ENCODE data around the gene SYPL1. TPM values are rescaled to one million over a fixed set of nuclear protein-coding genes. Genes with fewer than 3 reads are reported as not detected.

SYPL1 gene
- total RNA-seq, 1 experiment from 2014 or later = 78.0 TPM

DNA sequence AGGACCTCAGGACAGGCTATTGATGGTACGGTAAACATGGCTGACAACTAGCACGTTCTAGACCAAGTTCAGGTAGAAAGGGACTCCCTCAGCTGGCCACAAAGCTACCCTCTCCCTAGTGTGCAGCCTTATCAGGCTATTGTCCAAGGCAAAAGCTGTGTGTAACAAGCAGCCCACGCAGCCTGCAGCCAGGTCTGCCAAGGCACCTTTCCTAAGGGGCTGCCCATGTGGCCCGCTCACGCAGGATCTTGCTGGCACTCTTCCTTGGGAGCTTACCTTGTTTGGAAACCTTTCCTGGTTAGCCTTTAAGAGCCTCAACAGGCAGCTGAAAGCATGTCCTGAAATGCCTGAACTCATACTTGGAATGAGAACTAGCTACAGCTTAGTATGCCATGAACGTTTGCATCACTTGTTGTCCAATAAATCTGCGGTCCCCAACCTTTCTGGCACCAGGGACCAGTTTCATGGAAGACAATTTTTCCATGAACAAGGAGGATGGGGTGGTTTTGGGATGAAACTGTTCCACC, 51.7 kb downstream of the SYPL1 start:
- H3K9ac ChIP-seq (ENCODE audit: low read length) = no peak overlapping the region
- RAD21 ChIA-PET (ENCODE audit: low non-redundant PET in 1 of 2, low total read pairs in 2 of 2, uncharacterized antibody in 2 of 2, unreplicated experiment in 2 of 2) = no interaction called here
- CTCF ChIA-PET = interaction anchor here (0.6 kb wide), 1 partner anchor 183 kb away, joined by 4 read pairs; no protein-coding TSS in a partner anchor
- no peak overlapping the region for H3K4me2 ChIP-seq (ENCODE audit: low read length)
- no peaks in the 10 kb centered on the region for H3K9me2 ChIP-seq (ENCODE audit: insufficient read depth)
- POLR2A ChIA-PET = no interaction called here
- DNase-seq (ENCODE audit: low read depth, low spot score) (no peak), ATAC-seq (no peak)
- intact Hi-C loops (cut with micrococcal nuclease) = no loop called here
- no peak overlapping the region for H2AFZ ChIP-seq (ENCODE audit: low read depth, low read length, poor library complexity, severe bottlenecking)
- no peaks in the 10 kb centered on the region for H3K79me2 ChIP-seq (ENCODE audit: insufficient read depth, low read length)
- H3K4me1 ChIP-seq (ENCODE audit: control insufficient read depth in 1 of 2, insufficient read depth in 2 of 2, low read length in 2 of 2) = peaks cover 9 to 37% of the 10 kb centered on the region in 2 experiments
- BruUV-seq (replicated peaks) = no TSS peak
- H3K9me3 ChIP-seq (ENCODE audit: control insufficient read depth in 1 of 2, insufficient read depth in 1 of 2, low read depth in 1 of 2, low read length in 2 of 2) = no peaks in the 10 kb centered on the region
- H3K4me3 ChIP-seq (replicated peaks in 1 of 2; ENCODE audit: low read depth in 1 of 2, low read length in 2 of 2) = no peak overlapping the region
- TF ChIP-seq, protein P1, sequence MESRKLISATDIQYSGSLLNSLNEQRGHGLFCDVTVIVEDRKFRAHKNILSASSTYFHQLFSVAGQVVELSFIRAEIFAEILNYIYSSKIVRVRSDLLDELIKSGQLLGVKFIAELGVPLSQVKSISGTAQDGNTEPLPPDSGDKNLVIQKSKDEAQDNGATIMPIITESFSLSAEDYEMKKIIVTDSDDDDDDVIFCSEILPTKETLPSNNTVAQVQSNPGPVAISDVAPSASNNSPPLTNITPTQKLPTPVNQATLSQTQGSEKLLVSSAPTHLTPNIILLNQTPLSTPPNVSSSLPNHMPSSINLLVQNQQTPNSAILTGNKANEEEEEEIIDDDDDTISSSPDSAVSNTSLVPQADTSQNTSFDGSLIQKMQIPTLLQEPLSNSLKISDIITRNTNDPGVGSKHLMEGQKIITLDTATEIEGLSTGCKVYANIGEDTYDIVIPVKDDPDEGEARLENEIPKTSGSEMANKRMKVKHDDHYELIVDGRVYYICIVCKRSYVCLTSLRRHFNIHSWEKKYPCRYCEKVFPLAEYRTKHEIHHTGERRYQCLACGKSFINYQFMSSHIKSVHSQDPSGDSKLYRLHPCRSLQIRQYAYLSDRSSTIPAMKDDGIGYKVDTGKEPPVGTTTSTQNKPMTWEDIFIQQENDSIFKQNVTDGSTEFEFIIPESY (IDR thresholded peaks at IDR 0.05; ENCODE audit: extremely low read depth, insufficient replicate concordance, low read length) = no peak
- TF ChIP-seq TCF7L2 (IDR thresholded peaks at IDR 0.05; ENCODE audit: borderline replicate concordance, extremely low read depth, insufficient read depth, insufficient read length) = no peak
- TF ChIP-seq EZH2 (IDR thresholded peaks at IDR 0.05) = no peak
- TF ChIP-seq SP1 (IDR thresholded peaks at IDR 0.05; ENCODE audit: low read depth) = no peak
- TF ChIP-seq RAD21 (IDR thresholded peaks at IDR 0.05; ENCODE audit: low read depth) = no peak
- TF ChIP-seq FOSL1 (IDR thresholded peaks at IDR 0.05; ENCODE audit: low read depth) = no peak
- TF ChIP-seq, protein P2, sequence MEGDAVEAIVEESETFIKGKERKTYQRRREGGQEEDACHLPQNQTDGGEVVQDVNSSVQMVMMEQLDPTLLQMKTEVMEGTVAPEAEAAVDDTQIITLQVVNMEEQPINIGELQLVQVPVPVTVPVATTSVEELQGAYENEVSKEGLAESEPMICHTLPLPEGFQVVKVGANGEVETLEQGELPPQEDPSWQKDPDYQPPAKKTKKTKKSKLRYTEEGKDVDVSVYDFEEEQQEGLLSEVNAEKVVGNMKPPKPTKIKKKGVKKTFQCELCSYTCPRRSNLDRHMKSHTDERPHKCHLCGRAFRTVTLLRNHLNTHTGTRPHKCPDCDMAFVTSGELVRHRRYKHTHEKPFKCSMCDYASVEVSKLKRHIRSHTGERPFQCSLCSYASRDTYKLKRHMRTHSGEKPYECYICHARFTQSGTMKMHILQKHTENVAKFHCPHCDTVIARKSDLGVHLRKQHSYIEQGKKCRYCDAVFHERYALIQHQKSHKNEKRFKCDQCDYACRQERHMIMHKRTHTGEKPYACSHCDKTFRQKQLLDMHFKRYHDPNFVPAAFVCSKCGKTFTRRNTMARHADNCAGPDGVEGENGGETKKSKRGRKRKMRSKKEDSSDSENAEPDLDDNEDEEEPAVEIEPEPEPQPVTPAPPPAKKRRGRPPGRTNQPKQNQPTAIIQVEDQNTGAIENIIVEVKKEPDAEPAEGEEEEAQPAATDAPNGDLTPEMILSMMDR (IDR thresholded peaks at IDR 0.05 in 2 of 3, conservative IDR thresholded peaks at IDR 0.05 in 1 of 3; ENCODE audit: borderline replicate concordance in 1 of 3, insufficient read depth in 1 of 3, low read depth in 2 of 3, low read length in 2 of 3) = no peak
- TF ChIP-seq YY1 (IDR thresholded peaks at IDR 0.05; ENCODE audit: extremely low read depth, insufficient replicate concordance, low read depth, low read length) = no peak
- TF ChIP-seq SRF (IDR thresholded peaks at IDR 0.05; ENCODE audit: low read depth) = no peak
- no peak for TF ChIP-seq POLR2A (IDR thresholded peaks at IDR 0.05; ENCODE audit: borderline replicate concordance, extremely low read depth, insufficient read depth, insufficient read length)
- TF ChIP-seq EGR1 (IDR thresholded peaks at IDR 0.05; ENCODE audit: low read depth) = no peak
- no peak for TF ChIP-seq EZH2phosphoT487 (IDR thresholded peaks at IDR 0.05; ENCODE audit: borderline replicate concordance)
- TF ChIP-seq, protein P3, sequence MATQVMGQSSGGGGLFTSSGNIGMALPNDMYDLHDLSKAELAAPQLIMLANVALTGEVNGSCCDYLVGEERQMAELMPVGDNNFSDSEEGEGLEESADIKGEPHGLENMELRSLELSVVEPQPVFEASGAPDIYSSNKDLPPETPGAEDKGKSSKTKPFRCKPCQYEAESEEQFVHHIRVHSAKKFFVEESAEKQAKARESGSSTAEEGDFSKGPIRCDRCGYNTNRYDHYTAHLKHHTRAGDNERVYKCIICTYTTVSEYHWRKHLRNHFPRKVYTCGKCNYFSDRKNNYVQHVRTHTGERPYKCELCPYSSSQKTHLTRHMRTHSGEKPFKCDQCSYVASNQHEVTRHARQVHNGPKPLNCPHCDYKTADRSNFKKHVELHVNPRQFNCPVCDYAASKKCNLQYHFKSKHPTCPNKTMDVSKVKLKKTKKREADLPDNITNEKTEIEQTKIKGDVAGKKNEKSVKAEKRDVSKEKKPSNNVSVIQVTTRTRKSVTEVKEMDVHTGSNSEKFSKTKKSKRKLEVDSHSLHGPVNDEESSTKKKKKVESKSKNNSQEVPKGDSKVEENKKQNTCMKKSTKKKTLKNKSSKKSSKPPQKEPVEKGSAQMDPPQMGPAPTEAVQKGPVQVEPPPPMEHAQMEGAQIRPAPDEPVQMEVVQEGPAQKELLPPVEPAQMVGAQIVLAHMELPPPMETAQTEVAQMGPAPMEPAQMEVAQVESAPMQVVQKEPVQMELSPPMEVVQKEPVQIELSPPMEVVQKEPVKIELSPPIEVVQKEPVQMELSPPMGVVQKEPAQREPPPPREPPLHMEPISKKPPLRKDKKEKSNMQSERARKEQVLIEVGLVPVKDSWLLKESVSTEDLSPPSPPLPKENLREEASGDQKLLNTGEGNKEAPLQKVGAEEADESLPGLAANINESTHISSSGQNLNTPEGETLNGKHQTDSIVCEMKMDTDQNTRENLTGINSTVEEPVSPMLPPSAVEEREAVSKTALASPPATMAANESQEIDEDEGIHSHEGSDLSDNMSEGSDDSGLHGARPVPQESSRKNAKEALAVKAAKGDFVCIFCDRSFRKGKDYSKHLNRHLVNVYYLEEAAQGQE (IDR thresholded peaks at IDR 0.05; ENCODE audit: low read depth) = no peak
- TF ChIP-seq JUND (IDR thresholded peaks at IDR 0.05) = no peak
- TF ChIP-seq, protein P4, sequence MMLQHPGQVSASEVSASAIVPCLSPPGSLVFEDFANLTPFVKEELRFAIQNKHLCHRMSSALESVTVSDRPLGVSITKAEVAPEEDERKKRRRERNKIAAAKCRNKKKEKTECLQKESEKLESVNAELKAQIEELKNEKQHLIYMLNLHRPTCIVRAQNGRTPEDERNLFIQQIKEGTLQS (IDR thresholded peaks at IDR 0.05) = no peak
- TF ChIP-seq SIN3A (IDR thresholded peaks at IDR 0.05; ENCODE audit: low read depth) = no peak
- no peak for TF ChIP-seq POLR2AphosphoS5 (IDR thresholded peaks at IDR 0.05; ENCODE audit: low read depth, low read length)
- TF ChIP-seq CEBPB (IDR thresholded peaks at IDR 0.05; ENCODE audit: low read depth) = no peak
- no peak for TF ChIP-seq ELF1 (IDR thresholded peaks at IDR 0.05; ENCODE audit: borderline replicate concordance, low read depth)
- H4K20me1 ChIP-seq (ENCODE audit: insufficient read depth) = no peaks in the 10 kb centered on the region
- H3K27me3 ChIP-seq (ENCODE audit: insufficient read depth, low read length) = no peaks in the 10 kb centered on the region
- no peak overlapping the region for H3K27ac ChIP-seq (ENCODE audit: low read depth, low read length)
- H3K36me3 ChIP-seq (ENCODE audit: control insufficient read depth in 1 of 2, insufficient read depth in 2 of 2, low read length in 2 of 2) = no peaks in the 10 kb centered on the region

Data from HCT116 (cell line).